HepG2 (cell line): Measurements from ENCODE around the gene CMTM1. TPM values are rescaled to one million over a fixed set of nuclear protein-coding genes. Genes with fewer than 3 reads are reported as not detected.

Source experiments
- ATAC-seq: fragments of 200-7000 bp; cut with Tn5 transposase; 3 replicates; pipeline ENCODE4 v1.9.1; 2020; ENCODE audit warnings: mild to moderate bottlenecking, moderate library complexity
- BruUV-seq: library from RNA; stranded (reverse); fragments of 400-500 nt; replicated peaks from 2 replicates; lab custom pipeline; 2021; lab: Mats Ljungman, UMichigan
- CTCF ChIA-PET: fragments of 300-600 bp; formaldehyde crosslinking; extraction: SDS; loops from one replicate; lab custom pipeline; 2021; ENCODE audit warnings: low total read pairs, inconsistent platforms, low intra/inter-chr PET ratio; lab: Yijun Ruan, JAX
- POLR2A ChIA-PET: fragments of 350-600 bp; sonication (Branson Sonifier 250); formaldehyde crosslinking; loops from one replicate; lab custom pipeline; 2020; ENCODE audit warnings: antibody characterized with exemption, inconsistent platforms; lab: Yijun Ruan, JAX
- DNase-seq: peaks from one replicate; pipeline ENCODE4 v3.0.0-alpha.2; 2015; ENCODE audit warnings: low spot score
- FAIRE-seq: peaks from 3 replicates; lab custom pipeline; 2011; peaks lifted over from hg19 to GRCh38; lab: Jason Lieb, UNC
- H2AFZ ChIP-seq: one replicate; pipeline ENCODE4 v1.6.1; 2011; ENCODE audit warnings: low read length, inconsistent platforms
- H3K27ac ChIP-seq: fragments of 300-600 bp; 3 replicates; pipeline ENCODE4 v1.8.0; 2011; ENCODE audit warnings: mixed run types, mild to moderate bottlenecking, mixed read lengths, low read length, inconsistent platforms; ENCODE audit not compliant: insufficient read depth; ENCODE audit errors: extremely low read length
- H3K27me3 ChIP-seq, 2 experiments: fragments of 200-600 bp in 1 of 2; 2 replicates in 1 of 2; 3 replicates in 1 of 2; pipeline versions ENCODE4 v1.6.0 to v1.8.0; 2011; ENCODE audit warnings: low read length in 2 of 2, mild to moderate bottlenecking in 2 of 2, moderate library complexity in 2 of 2, inconsistent platforms in 1 of 2; ENCODE audit not compliant: insufficient read depth in 2 of 2, control insufficient read depth in 1 of 2
- H3K36me3 ChIP-seq, 2 experiments: fragments of 200-600 bp in 1 of 2; replicated peaks in 1 of 2; 2 replicates in 1 of 2; 3 replicates in 1 of 2; pipeline versions ENCODE4 v1.5.1 to v1.8.0; 2011; ENCODE audit warnings: low read length in 2 of 2, inconsistent platforms in 1 of 2; ENCODE audit not compliant: insufficient read depth in 2 of 2, control insufficient read depth in 1 of 2
- H3K4me1 ChIP-seq: 2 replicates; pipeline ENCODE4 v1.5.1; 2012; ENCODE audit warnings: low read length, inconsistent platforms; ENCODE audit not compliant: insufficient read depth
- H3K4me2 ChIP-seq: 2 replicates; pipeline ENCODE4 v1.6.0; 2011; ENCODE audit warnings: low read depth, low read length, inconsistent platforms
- H3K4me3 ChIP-seq, 3 experiments: fragments of 200-600 bp in 1 of 3; sonication (generic), shearing (Covaris generic) in 1 of 3; replicated peaks in 1 of 3; 2 replicates each; pipeline ENCODE4 v1.5.1; 2011 to 2016; ENCODE audit warnings: low read length in 3 of 3, inconsistent platforms in 2 of 3, low read depth in 2 of 3, mild to moderate bottlenecking in 2 of 3, control low read depth in 1 of 3, mixed read lengths in 1 of 3; ENCODE audit not compliant: insufficient read depth in 1 of 3
- H3K79me2 ChIP-seq: one replicate; pipeline ENCODE4 v1.6.1; 2011; ENCODE audit warnings: low read length, inconsistent platforms; ENCODE audit not compliant: insufficient read depth
- H3K9ac ChIP-seq: 2 replicates; pipeline ENCODE4 v1.6.0; 2011; ENCODE audit warnings: mild to moderate bottlenecking, low read depth, low read length, inconsistent platforms; ENCODE audit not compliant: insufficient read depth
- H3K9me3 ChIP-seq: 2 replicates; pipeline ENCODE4 v1.5.1; 2012; ENCODE audit warnings: mild to moderate bottlenecking, low read length
- H4K20me1 ChIP-seq: 2 replicates; pipeline ENCODE4 v1.6.0; 2011; ENCODE audit warnings: inconsistent platforms, mild to moderate bottlenecking, low read length, moderate library complexity; ENCODE audit not compliant: insufficient read depth
- CEBPB ChIP-seq: IDR thresholded peaks from 2 replicates; pipeline ENCODE4 v1.6.1; 2011; ENCODE audit warnings: low read depth, low read length, improper control_type of control experiment, borderline replicate concordance
- CEBPG ChIP-seq: IDR thresholded peaks from 2 replicates; pipeline ENCODE4 v1.6.1; 2016
- MAFK ChIP-seq, 2 experiments: IDR thresholded peaks in 1 of 2; conservative IDR thresholded peaks in 1 of 2; 2 replicates each; pipeline ENCODE4 v1.6.1; 2011; ENCODE audit warnings: improper control_type of control experiment in 2 of 2, low read length in 2 of 2
- SALL2 ChIP-seq: sonication (generic); formaldehyde crosslinking; IDR thresholded peaks from 2 replicates; pipeline ENCODE4 v1.8.1; 2023; ENCODE audit warnings: mild to moderate bottlenecking, missing genetic modification reagents, inconsistent platforms
- TEAD2 ChIP-seq: sonication (generic); formaldehyde crosslinking; IDR thresholded peaks from 2 replicates; pipeline ENCODE4 v1.9.0; 2021; ENCODE audit warnings: missing genetic modification reagents
- ZC3H13 ChIP-seq: sonication (generic); formaldehyde crosslinking; IDR thresholded peaks from 2 replicates; pipeline ENCODE4 v1.8.1; 2023; ENCODE audit warnings: mild to moderate bottlenecking, missing genetic modification reagents, moderate library complexity
- ZNF3 ChIP-seq: IDR thresholded peaks from 2 replicates; pipeline ENCODE4 v1.7.0; 2017; ENCODE audit warnings: inconsistent platforms
- ZNF775 ChIP-seq: sonication (generic); formaldehyde crosslinking; IDR thresholded peaks from 2 replicates; pipeline ENCODE4 v1.4.0; 2020; ENCODE audit warnings: missing genetic modification reagents, mild to moderate bottlenecking, moderate library complexity, borderline replicate concordance
- ZNF878 ChIP-seq: sonication (generic); formaldehyde crosslinking; IDR thresholded peaks from 2 replicates; pipeline ENCODE4 v1.8.1; 2023; ENCODE audit warnings: mild to moderate bottlenecking, missing genetic modification reagents, moderate library complexity
- WGBS: methylation state at CpG from one replicate; pipeline ENCODE4 v1.1.6; 2017; ENCODE audit warnings: low lambda C conversion rate; 5-methylcytosine and 5-hydroxymethylcytosine counted together
- in situ Hi-C: cut with HindIII; loops from 2 replicates; pipeline ENCODE4 v1.10.0; 2017; ENCODE audit warnings: low pct_unique_long_range_greater_than_20kb; ENCODE audit not compliant: extremely low pct_ligation_motif_present
- intact Hi-C: fragments of 100-400 bp; cut with micrococcal nuclease; formaldehyde crosslinking; loops from one replicate; pipeline ENCODE4 v1.10.0; 2022; ENCODE audit not compliant: unreplicated experiment
- polyA plus RNA-seq, 8 experiments: library from polyadenylated mRNA; depleted of rRNA in 3 of 8; stranded (reverse) in 7 of 8; unstranded in 1 of 8; fragments of >200 nt; fragmentation: Illumina TruSeq in 4 of 8; extraction: Trizol in 4 of 8; gene quantifications; 2 replicates each; pipeline versions ENCODE4 v1.2.1 to v1.2.3, GENCODE V29; 2011 to 2016; ENCODE audit warnings: low read depth in 4 of 8, missing spikeins in 1 of 8, mixed read lengths in 1 of 8; ENCODE audit not compliant: insufficient read depth in 1 of 8
- total RNA-seq, 5 experiments: library from RNA; depleted of rRNA; stranded (reverse); fragments of >200 nt; fragmentation: Illumina TruSeq; extraction: Trizol; gene quantifications; 2 replicates each; pipeline ENCODE4 v1.2.3, GENCODE V29; 2016; ENCODE audit warnings: low read depth in 1 of 5

CMTM1 gene
- total and polyA plus RNA-seq, 2 of the 13 experiments (the other 11 are each of a cell fraction or from before 2014, with no cell fraction given): 1.7 to 2.9 TPM

DNA sequence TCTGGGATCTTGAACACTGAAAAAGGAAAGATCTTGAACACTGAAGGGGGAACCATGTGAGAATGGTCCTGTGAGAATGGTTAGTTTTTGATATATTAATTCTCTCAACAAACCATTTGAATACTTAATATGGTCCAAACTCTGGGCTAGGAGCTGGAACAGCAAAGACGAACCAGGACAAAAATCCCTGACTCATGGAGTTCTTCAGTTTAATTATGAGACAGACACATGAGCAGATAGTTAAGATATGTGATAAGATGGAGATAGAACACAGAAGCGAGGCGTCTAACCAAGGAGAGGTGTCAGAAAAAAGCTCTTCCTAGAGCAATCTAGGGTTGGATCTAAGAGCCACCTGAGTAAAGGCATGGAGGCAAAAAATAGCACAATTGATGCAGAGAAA, 12.2 kb upstream of the CMTM1 start:
- intact Hi-C loops: no loop called here
- WGBS: 96% methylated on average over 3 of the region's 3 CpGs

DNA sequence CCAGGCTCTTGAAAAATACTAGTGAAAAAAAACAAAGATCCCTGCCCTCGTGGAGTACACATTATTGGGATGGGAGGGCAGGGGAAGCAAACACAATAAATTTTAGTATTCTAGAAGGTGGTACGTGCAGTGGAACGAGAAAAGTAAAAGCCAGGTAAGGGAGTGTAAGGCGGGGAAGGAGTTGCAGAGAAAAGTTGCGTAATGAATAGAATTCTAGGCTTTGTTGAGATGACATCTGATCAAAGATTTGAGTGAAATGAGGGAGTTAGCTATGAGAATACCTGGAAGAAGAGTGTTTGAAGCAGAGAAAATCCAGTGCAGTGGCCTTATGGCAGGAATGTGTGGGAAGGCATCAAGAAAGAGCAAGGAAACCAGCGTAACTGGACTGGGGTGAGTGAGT, 11.7 kb upstream of the CMTM1 start:
- DNase-seq: no peak
- H2AFZ ChIP-seq: no peak overlapping the region
- H4K20me1 ChIP-seq: no peaks in the 10 kb centered on the region
- POLR2A ChIA-PET: no interaction called here
- no peaks in the 10 kb centered on the region for H3K9me3 ChIP-seq
- no peak for FAIRE-seq
- TF ChIP-seq SALL2 (no peak), ZNF775 (CRISPR knock-in tag) (no peak), ZC3H13 (CRISPR knock-in tag) (no peak), CEBPG (peak; percentile 30; the same call in 1 of the 2 replicates), ZNF878 (CRISPR knock-in tag) (0 out of 2 replicates have a peak, but pooled peaks have one; percentile 24), TEAD2 (CRISPR knock-in tag) (no peak), CEBPB (peak; percentile 82)
- peaks cover 71% of the 10 kb centered on the region for H3K4me1 ChIP-seq
- no peak for ATAC-seq
- no peak overlapping the region; the same call in 1 of the 2 replicates for H3K4me2 ChIP-seq
- CTCF ChIA-PET: no interaction called here
- peaks cover 0 to 17% of the 10 kb centered on the region in 2 experiments; a peak in 3 of 5 replicates for H3K36me3 ChIP-seq
- H3K27ac ChIP-seq: no peak overlapping the region
- in situ Hi-C loops (no loop called here), intact Hi-C loops (no loop called here)
- no peak overlapping the region for H3K9ac ChIP-seq
- no TSS peak for BruUV-seq
- WGBS: 96% methylated on average over 6 of the region's 6 CpGs
- no peaks in the 10 kb centered on the region for H3K27me3 ChIP-seq
- H3K79me2 ChIP-seq: peaks cover 24% of the 10 kb centered on the region
- H3K4me3 ChIP-seq: no peak overlapping the region

More for the DNA sequence above, 12.2 kb upstream of the CMTM1 start:
- Histone ChIP-seq H3K79me2 (peaks cover 24% of the 10 kb centered on the region), H3K27me3 (no peaks in the 10 kb centered on the region), H4K20me1 (no peaks in the 10 kb centered on the region), H3K36me3 (peaks cover 0 to 14% of the 10 kb centered on the region in 2 experiments; a peak in 3 of 5 replicates), H3K4me1 (peaks cover 75% of the 10 kb centered on the region), H3K27ac (no peak overlapping the region), H3K4me3 (peak overlapping the region in 1 of 3 experiments; percentile 79; a peak in 1 of 6 replicates), H3K9ac (peak overlapping the region; percentile 85; the same call in 1 of the 2 replicates), H3K9me3 (no peaks in the 10 kb centered on the region), H3K4me2 (peak overlapping the region; percentile 94), H2AFZ (no peak overlapping the region)
- DNase-seq (no peak), ATAC-seq (no peak), FAIRE-seq (no peak)
- no TSS peak for BruUV-seq
- in situ Hi-C loops: no loop called here
- CTCF ChIA-PET: no interaction called here
- peak in 1 of 2 experiments; percentile 32; a peak in 2 of 4 replicates for TF ChIP-seq MAFK (conservative IDR thresholded peaks at IDR 0.05 in 1 of 2, IDR thresholded peaks at IDR 0.05 in 1 of 2; ENCODE audit: low read length in 2 of 2)
- TF ChIP-seq ZNF3 (CRISPR knock-in tag): no peak
- POLR2A ChIA-PET: no interaction called here
